H1 (cell line): ENCODE data around the gene SLC39A9. TPM values are rescaled to one million over a fixed set of nuclear protein-coding genes. Genes with fewer than 3 reads are reported as not detected.

ENCODE experiments used
- CTCF ChIA-PET: fragments of 300-600 bp; sonication (Branson Sonifier 250); formaldehyde crosslinking; loops from one replicate; lab custom pipeline; 2021; ENCODE audit not compliant: partially characterized antibody; lab: Charles Lee
- POLR2A ChIA-PET: fragments of 300-600 bp; sonication (Branson Sonifier 250); formaldehyde crosslinking; loops from one replicate; lab custom pipeline; 2021; ENCODE audit warnings: inconsistent platforms; ENCODE audit not compliant: partially characterized antibody; lab: Charles Lee
- DNase-seq, 2 experiments: peaks; one replicate each; pipeline versions ENCODE4 v3.0.0 to v3.0.0-alpha.2; 2010 to 2022; ENCODE audit warnings: low spot score in 2 of 2, low read depth in 1 of 2, mixed read lengths in 1 of 2
- FAIRE-seq: peaks from 2 replicates; lab custom pipeline; 2011; peaks lifted over from hg19 to GRCh38; lab: Jason Lieb, UNC
- H2AFZ ChIP-seq: 2 replicates; pipeline ENCODE4 v1.8.1; 2012; ENCODE audit warnings: low read length, inconsistent platforms
- H2AK5ac ChIP-seq: 2 replicates; pipeline ENCODE4 v1.6.1; 2013; ENCODE audit warnings: low read depth, low read length
- H2BK120ac ChIP-seq: replicated peaks from 2 replicates; pipeline ENCODE3; 2013; ENCODE audit warnings: low read depth, low read length, inconsistent platforms
- H2BK12ac ChIP-seq: 2 replicates; pipeline ENCODE4 v1.6.1; 2013; ENCODE audit warnings: low read depth, low read length
- H2BK15ac ChIP-seq: 2 replicates; pipeline ENCODE4 v1.6.1; 2013; ENCODE audit warnings: low read length
- H2BK20ac ChIP-seq: 2 replicates; pipeline ENCODE4 v1.6.1; 2013; ENCODE audit warnings: low read length
- H2BK5ac ChIP-seq: 2 replicates; pipeline ENCODE4 v1.6.1; 2013; ENCODE audit warnings: low read depth, low read length
- H3K14ac ChIP-seq: 2 replicates; pipeline ENCODE4 v1.6.1; 2013; ENCODE audit warnings: inconsistent platforms; ENCODE audit not compliant: insufficient read length
- H3K18ac ChIP-seq: 2 replicates; pipeline ENCODE4 v1.6.1; 2013; ENCODE audit warnings: low read length; ENCODE audit errors: extremely low read depth
- H3K23ac ChIP-seq: 2 replicates; pipeline ENCODE4 v1.6.1; 2013; ENCODE audit warnings: inconsistent platforms; ENCODE audit not compliant: insufficient read length
- H3K23me2 ChIP-seq: 2 replicates; pipeline ENCODE4 v1.6.1; 2013; ENCODE audit warnings: low read depth, low read length
- H3K27ac ChIP-seq: 2 replicates; pipeline ENCODE4 v1.6.1; 2011; ENCODE audit warnings: low read depth, low read length, inconsistent platforms
- H3K27me3 ChIP-seq, 4 experiments: replicated peaks in 1 of 4; 1 replicate in 1 of 4; 2 replicates in 3 of 4; pipeline versions ENCODE4 v1.6.1 to v1.8.1; 2011 to 2013; ENCODE audit warnings: low read length in 3 of 4, mild to moderate bottlenecking in 3 of 4, inconsistent platforms in 2 of 4, mixed read lengths in 2 of 4, moderate library complexity in 1 of 4; ENCODE audit not compliant: control insufficient read depth in 3 of 4, insufficient read depth in 3 of 4; ENCODE audit errors: extremely low read depth in 1 of 4
- H3K36me3 ChIP-seq, 4 experiments: 2 replicates each; pipeline versions ENCODE4 v1.6.1 to v1.8.1; 2011 to 2013; ENCODE audit warnings: mild to moderate bottlenecking in 4 of 4, low read length in 3 of 4, moderate library complexity in 2 of 4, control low read depth in 1 of 4, inconsistent platforms in 1 of 4; ENCODE audit not compliant: insufficient read depth in 4 of 4, control insufficient read depth in 2 of 4
- H3K4ac ChIP-seq: replicated peaks from 2 replicates; pipeline ENCODE3; 2013; ENCODE audit warnings: low read length, low read depth, mixed read lengths, inconsistent platforms; ENCODE audit not compliant: insufficient read length
- H3K4me1 ChIP-seq, 4 experiments: replicated peaks in 1 of 4; 1 replicate in 1 of 4; 2 replicates in 3 of 4; pipeline versions ENCODE4 v1.6.1 to v1.8.1; 2011 to 2013; ENCODE audit warnings: low read length in 3 of 4, inconsistent platforms in 2 of 4, mixed read lengths in 1 of 4; ENCODE audit not compliant: insufficient read depth in 4 of 4, control insufficient read depth in 3 of 4
- H3K4me2 ChIP-seq, 2 experiments: 2 replicates each; pipeline versions ENCODE4 v1.6.1 to v1.8.1; 2011 to 2013; ENCODE audit warnings: low read depth in 2 of 2, low read length in 2 of 2, control low read depth in 1 of 2, inconsistent platforms in 1 of 2, mild to moderate bottlenecking in 1 of 2; ENCODE audit not compliant: insufficient read depth in 1 of 2
- H3K4me3 ChIP-seq, 4 experiments: fragments of 200-600, 300-600 bp in 1 of 4; sonication (generic), shearing (Covaris generic), sonication (Bioruptor Twin) in 1 of 4; 2 replicates each; pipeline versions ENCODE4 v1.5.1 to v1.8.1; 2011 to 2016; ENCODE audit warnings: low read length in 4 of 4, low read depth in 3 of 4, control low read depth in 2 of 4, inconsistent platforms in 2 of 4, mild to moderate bottlenecking in 2 of 4, mixed read lengths in 1 of 4, moderate library complexity in 1 of 4; ENCODE audit not compliant: insufficient read depth in 2 of 4; ENCODE audit errors: extremely low read depth in 1 of 4
- H3K56ac ChIP-seq: replicated peaks from 2 replicates; pipeline ENCODE3; 2013; ENCODE audit warnings: low read depth, mild to moderate bottlenecking, mixed read lengths, low read length, inconsistent platforms; ENCODE audit not compliant: insufficient read length
- H3K79me1 ChIP-seq: 2 replicates; pipeline ENCODE4 v1.6.1; 2013; ENCODE audit warnings: low read depth, low read length, control low read depth
- H3K79me2 ChIP-seq, 2 experiments: 2 replicates each; pipeline versions ENCODE4 v1.6.1 to v1.8.1; 2012 to 2013; ENCODE audit warnings: low read length in 2 of 2, mild to moderate bottlenecking in 2 of 2, inconsistent platforms in 1 of 2; ENCODE audit not compliant: insufficient read depth in 2 of 2, control insufficient read depth in 1 of 2
- H3K9ac ChIP-seq, 4 experiments: replicated peaks in 1 of 4; 1 replicate in 1 of 4; 2 replicates in 3 of 4; pipeline versions ENCODE4 v1.6.1 to v1.8.1; 2011 to 2013; ENCODE audit warnings: low read depth in 3 of 4, low read length in 3 of 4, control low read depth in 2 of 4, mild to moderate bottlenecking in 2 of 4, moderate library complexity in 2 of 4, inconsistent platforms in 1 of 4; ENCODE audit errors: extremely low read depth in 1 of 4
- H3K9me3 ChIP-seq, 2 experiments: 2 replicates each; pipeline versions ENCODE4 v1.6.1 to v1.8.1; 2012 to 2013; ENCODE audit warnings: mild to moderate bottlenecking in 2 of 2, moderate library complexity in 2 of 2, control low read depth in 1 of 2, inconsistent platforms in 1 of 2, low read depth in 1 of 2, low read length in 1 of 2, mixed read lengths in 1 of 2; ENCODE audit not compliant: insufficient read depth in 2 of 2
- H4K20me1 ChIP-seq, 2 experiments: replicated peaks in 1 of 2; 2 replicates each; pipeline versions ENCODE3 to v1.8.1; 2011 to 2013; ENCODE audit warnings: inconsistent platforms in 2 of 2, low read length in 2 of 2, mild to moderate bottlenecking in 1 of 2; ENCODE audit not compliant: insufficient read depth in 2 of 2, control insufficient read depth in 1 of 2
- H4K5ac ChIP-seq: 2 replicates; pipeline ENCODE4 v1.6.1; 2013; ENCODE audit warnings: low read length, low read depth, mixed read lengths, inconsistent platforms; ENCODE audit not compliant: insufficient read length
- H4K8ac ChIP-seq: 2 replicates; pipeline ENCODE4 v1.8.0; 2013; ENCODE audit warnings: mild to moderate bottlenecking, moderate library complexity, low read length, inconsistent platforms; ENCODE audit not compliant: insufficient read depth; ENCODE audit errors: extremely low read depth
- H4K91ac ChIP-seq: replicated peaks from 2 replicates; pipeline ENCODE3; 2013; ENCODE audit warnings: low read length, mixed read lengths, inconsistent platforms; ENCODE audit not compliant: insufficient read length
- ATF2 ChIP-seq: IDR thresholded peaks from 2 replicates; pipeline ENCODE4 v1.6.1; 2012; ENCODE audit warnings: low read length, inconsistent platforms
- BCL11A ChIP-seq, 2 experiments: IDR thresholded peaks; one replicate each; pipeline ENCODE4 v1.6.1; 2011; ENCODE audit warnings: low read depth in 2 of 2, low read length in 2 of 2, mild to moderate bottlenecking in 2 of 2
- EGR1 ChIP-seq: IDR thresholded peaks from 2 replicates; pipeline ENCODE4 v1.6.1; 2011; ENCODE audit warnings: low read depth, low read length, borderline replicate concordance
- HDAC6 ChIP-seq: IDR thresholded peaks from one replicate; pipeline ENCODE4 v1.7.1; 2012; ENCODE audit warnings: low read depth, mild to moderate bottlenecking, inconsistent platforms, low read length, moderate library complexity
- POLR2A ChIP-seq, 2 experiments: IDR thresholded peaks; 1 replicate in 1 of 2; 2 replicates in 1 of 2; pipeline ENCODE4 v1.6.1; 2011; ENCODE audit warnings: low read depth in 2 of 2, low read length in 2 of 2, mild to moderate bottlenecking in 2 of 2; ENCODE audit errors: control extremely low read depth in 1 of 2
- RBBP5 ChIP-seq: IDR thresholded peaks from 2 replicates; pipeline ENCODE4 v1.7.1; 2012; ENCODE audit warnings: low read depth, mild to moderate bottlenecking, inconsistent platforms, low read length, moderate library complexity, borderline replicate concordance
- SAP30 ChIP-seq: fragments of 300-600 bp; sonication (generic); IDR thresholded peaks from 2 replicates; pipeline ENCODE4 v1.7.1; 2012; ENCODE audit warnings: low read length, moderate library complexity, mild to moderate bottlenecking, inconsistent platforms; ENCODE audit not compliant: insufficient read depth, insufficient replicate concordance
- SIRT6 ChIP-seq: IDR thresholded peaks from one replicate; pipeline ENCODE4 v1.7.1; 2012; ENCODE audit warnings: low read length, inconsistent platforms
- SRF ChIP-seq: IDR thresholded peaks from 2 replicates; pipeline ENCODE4 v1.6.1; 2011; ENCODE audit warnings: mild to moderate bottlenecking, low read depth, low read length, moderate library complexity
- TAF7 ChIP-seq: optimal IDR thresholded peaks from 2 replicates; pipeline ENCODE3; 2011; ENCODE audit warnings: low read depth, mild to moderate bottlenecking, inconsistent platforms, low read length, moderate library complexity, borderline replicate concordance
- ZNF274 ChIP-seq: IDR thresholded peaks from 2 replicates; pipeline ENCODE4 v1.7.0; 2012; ENCODE audit warnings: low read length, borderline replicate concordance; ENCODE audit errors: extremely low read depth
- WGBS, 2 experiments: shearing (Covaris generic) in 1 of 2; methylation state at CpG; one replicate each; pipeline versions ENCODE4 v1.1.6 to v1.1.7; 2013 to 2015; ENCODE audit warnings: low lambda C conversion rate in 2 of 2, mixed read lengths in 2 of 2, inconsistent platforms in 1 of 2, low coverage in 1 of 2, missing lambda C conversion rate in 1 of 2; ENCODE audit not compliant: insufficient replicate concordance in 2 of 2, insufficient coverage in 1 of 2, insufficient read length in 1 of 2; ENCODE audit errors: extremely low coverage in 1 of 2, missing lambda C conversion rate in 1 of 2; 5-methylcytosine and 5-hydroxymethylcytosine counted together
- polyA plus RNA-seq, 7 experiments: library from polyadenylated mRNA; depleted of rRNA in 3 of 7; stranded (reverse) in 5 of 7; unstranded in 2 of 7; fragments of >200 nt in 5 of 7; fragments of 200-250 nt in 2 of 7; gene quantifications; 1 replicate in 5 of 7; 2 replicates in 1 of 7; 4 replicates in 1 of 7; pipeline versions ENCODE4 v1.2.1 to v1.2.3, GENCODE V29; 2011 to 2013; ENCODE audit warnings: missing spikeins in 2 of 7, mixed read lengths in 2 of 7
- total RNA-seq: library from RNA; stranded (reverse); fragmentation: NEBNext Ultra II Directional; extraction: Animal tissue kit (Norgen Biotek cat#: 25700); gene quantifications from 2 replicates; pipeline ENCODE4 v1.2.1, GENCODE V29; 2021

Gene SLC39A9
- total and polyA plus RNA-seq, 2 of the 8 experiments (the other 6 are each of a cell fraction or from before 2014, with no cell fraction given) = 31.0 to 44.2 TPM

DNA sequence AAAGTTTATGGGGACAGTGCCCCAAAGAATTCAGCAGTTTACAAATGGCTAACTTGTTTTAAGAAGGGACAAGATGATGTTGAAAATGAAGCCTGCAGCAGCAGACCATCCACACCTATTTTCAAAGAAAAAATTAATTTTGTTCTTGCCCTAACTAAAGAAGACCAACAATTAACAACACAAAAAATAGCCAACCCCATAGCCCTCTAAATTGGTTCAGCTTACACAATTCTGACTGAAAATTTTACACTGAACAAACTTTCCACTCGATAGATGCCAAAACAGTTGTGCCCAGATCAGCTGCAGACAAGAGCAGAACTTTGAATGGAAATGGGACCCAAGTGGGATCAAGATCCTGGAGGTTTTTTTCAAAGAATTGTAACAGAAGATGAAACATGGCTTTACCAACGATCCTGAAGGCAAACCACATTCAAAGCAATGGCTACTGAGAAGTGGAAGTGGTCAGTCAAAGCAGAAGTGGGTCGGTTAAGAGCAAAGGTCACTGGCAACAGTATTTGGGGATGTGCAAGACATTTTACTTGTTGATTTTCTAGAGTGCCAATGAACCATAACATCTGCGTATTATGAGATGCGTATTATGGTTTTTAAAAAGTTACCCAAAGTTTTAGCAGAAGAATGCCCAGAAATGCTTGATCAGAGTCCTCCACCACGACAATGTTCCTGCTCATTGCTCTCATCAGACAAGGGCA, 30.0 kb downstream of the SLC39A9 start:
- DNase-seq (no peak), FAIRE-seq (no peak)
- H3K23ac ChIP-seq = no peak overlapping the region
- no peak overlapping the region for H3K9ac ChIP-seq
- no peak overlapping the region for H2AFZ ChIP-seq
- H3K18ac ChIP-seq = no peak overlapping the region
- H3K56ac ChIP-seq = no peak overlapping the region
- H3K79me1 ChIP-seq = 0 out of 2 replicates have a peak, but pooled peaks cover 3% of the 10 kb centered on the region
- no peaks in the 10 kb centered on the region for H3K23me2 ChIP-seq
- H2BK12ac ChIP-seq = no peak overlapping the region
- H3K27ac ChIP-seq = no peak overlapping the region
- H3K4me2 ChIP-seq = no peak overlapping the region
- peaks cover 0 to 9% (median 4%) of the 10 kb centered on the region in 4 experiments; a peak in 4 of 8 replicates for H3K36me3 ChIP-seq
- POLR2A ChIA-PET = interaction anchor here (0.7 kb wide), 1 partner anchor 13 kb away, joined by 3 read pairs; no protein-coding TSS in a partner anchor
- H4K20me1 ChIP-seq = no peaks in the 10 kb centered on the region
- no peaks in the 10 kb centered on the region for H3K9me3 ChIP-seq
- no peak overlapping the region for H3K4ac ChIP-seq
- H2BK15ac ChIP-seq = no peak overlapping the region
- no peak overlapping the region for H4K91ac ChIP-seq
- WGBS, 2 experiments = 94% methylated on average over 6 of the region's 6 CpGs; no CpG with 5 or more reads in 1 of the 2 experiments
- H2BK20ac ChIP-seq = no peak overlapping the region
- CTCF ChIA-PET = interaction anchor here (0.6 kb wide), 2 partner anchors 30 to 434 kb away, joined by 3 read pairs; no protein-coding TSS in a partner anchor
- no peak overlapping the region for H4K5ac ChIP-seq
- peaks cover 0 to 7% of the 10 kb centered on the region in 2 experiments; a peak in 2 of 4 replicates for H3K79me2 ChIP-seq
- no peak overlapping the region for H4K8ac ChIP-seq
- no peaks in the 10 kb centered on the region for H3K27me3 ChIP-seq
- H3K4me3 ChIP-seq = no peak overlapping the region
- H2BK5ac ChIP-seq = no peak overlapping the region
- no peak overlapping the region for H2AK5ac ChIP-seq
- no peaks in the 10 kb centered on the region for H3K4me1 ChIP-seq
- H2BK120ac ChIP-seq = no peak overlapping the region
- no peak overlapping the region for H3K14ac ChIP-seq
- TF ChIP-seq BCL11A (IDR thresholded peaks at IDR 0.05; ENCODE audit: low read depth in 2 of 2, low read length in 2 of 2) = no peak
- TF ChIP-seq RBBP5 = no peak
- no peak for TF ChIP-seq HDAC6
- TF ChIP-seq SRF = no peak
- no peak for TF ChIP-seq SIRT6
- no peak for TF ChIP-seq POLR2A (IDR thresholded peaks at IDR 0.05; ENCODE audit: control extremely low read depth in 1 of 2, low read depth in 2 of 2, low read length in 2 of 2)
- TF ChIP-seq SAP30 = no peak
- no peak for TF ChIP-seq EGR1
- no peak for TF ChIP-seq ZNF274
- no peak for TF ChIP-seq TAF7
- TF ChIP-seq ATF2 = no peak
